ENCODE results near the gene CTPS2. TPM values are rescaled to one million over a fixed set of nuclear protein-coding genes. Genes with fewer than 3 reads are reported as not detected.

CTPS2 gene
- total RNA-seq, 1 donor from 2014 or later = 24.3 TPM

DNA sequence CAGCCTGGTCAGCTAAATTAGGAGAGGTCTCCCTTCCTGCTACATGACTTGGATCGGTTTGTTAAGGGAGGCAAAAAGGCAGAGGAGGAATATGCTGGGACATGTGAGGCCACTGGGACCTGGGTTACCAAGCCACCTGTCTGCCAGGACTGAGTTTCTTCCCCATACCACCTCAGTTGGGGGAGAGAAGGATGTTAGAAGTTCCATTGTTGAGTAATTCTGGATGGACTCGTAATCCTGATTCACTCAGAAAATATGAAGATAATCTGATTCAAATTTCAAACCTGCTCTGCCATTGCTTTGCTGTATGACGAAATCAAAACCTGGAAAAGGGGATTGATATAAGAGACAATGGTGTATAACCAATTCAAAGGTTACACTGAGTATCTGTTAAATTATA lies 159.9 kb downstream of the CTPS2 start:
- no peak for DNase-seq

DNA sequence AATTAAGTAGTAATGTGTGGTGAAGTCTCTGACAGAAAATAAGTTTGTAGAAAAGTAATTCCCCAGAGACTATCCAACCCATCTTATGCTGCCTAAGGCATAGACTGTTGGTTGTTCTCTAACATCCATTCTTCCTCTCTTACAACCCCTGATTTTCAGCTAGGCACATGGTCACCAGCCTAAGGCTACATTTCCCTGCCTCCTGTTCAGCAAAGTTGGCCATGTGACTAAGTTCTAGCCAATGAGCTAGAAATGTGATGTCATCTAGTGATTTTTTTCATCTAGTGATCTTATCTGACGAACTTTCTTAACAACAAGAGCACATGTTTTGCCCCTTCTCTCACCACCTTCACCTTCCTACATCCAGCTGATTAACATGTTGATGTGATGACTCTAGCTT lies 164.8 kb downstream of the CTPS2 start:
- no peak for DNase-seq

DNA sequence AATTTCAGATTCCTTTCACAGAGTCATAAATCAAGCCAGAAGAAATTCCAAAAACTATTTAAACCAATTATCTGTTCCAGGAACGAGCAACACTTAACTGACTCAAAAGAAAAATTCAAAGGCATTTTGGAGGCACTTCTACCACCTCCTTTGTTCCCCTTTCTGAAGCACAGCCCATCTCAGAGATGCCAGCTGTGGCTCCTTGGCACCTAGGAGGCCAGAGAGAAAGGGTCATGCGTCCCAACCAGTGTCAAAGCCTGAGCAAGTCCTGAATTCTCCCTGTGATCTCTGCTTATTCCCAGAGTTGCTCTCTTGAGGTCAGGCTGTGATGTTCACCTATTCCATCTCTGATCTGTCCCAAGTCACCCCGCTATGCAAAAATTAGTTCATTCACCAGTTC lies 167.5 kb downstream of the CTPS2 start:
- DNase-seq = no peak

Small RNAs within 50 kb of the gene (small RNA-seq; reads per million reads assigned to genes)
- gene MIR548AM (ENCODE audit: low replicate concordance) = not detected

Other genes with a start within 250 kb of the CTPS2 start
- not detected for gene S100G, start 62.5 kb downstream of the CTPS2 start, total RNA-seq
- gene SYAP1, start 6.9 kb upstream of the CTPS2 start, total RNA-seq = 22.7 TPM
- gene TXLNG, start 73.8 kb upstream of the CTPS2 start, total RNA-seq = 13.8 TPM
- gene RBBP7, start 157.7 kb upstream of the CTPS2 start, total RNA-seq = 126 TPM
- 6.9 TPM for gene REPS2, start 234.0 kb upstream of the CTPS2 start, total RNA-seq